ENCODE results near the gene RAB7B. TPM values are rescaled to one million over a fixed set of nuclear protein-coding genes. Genes with fewer than 3 reads are reported as not detected.

The RAB7B gene
- total RNA-seq, 1 donor from 2014 or later: 6.6 TPM

DNA sequence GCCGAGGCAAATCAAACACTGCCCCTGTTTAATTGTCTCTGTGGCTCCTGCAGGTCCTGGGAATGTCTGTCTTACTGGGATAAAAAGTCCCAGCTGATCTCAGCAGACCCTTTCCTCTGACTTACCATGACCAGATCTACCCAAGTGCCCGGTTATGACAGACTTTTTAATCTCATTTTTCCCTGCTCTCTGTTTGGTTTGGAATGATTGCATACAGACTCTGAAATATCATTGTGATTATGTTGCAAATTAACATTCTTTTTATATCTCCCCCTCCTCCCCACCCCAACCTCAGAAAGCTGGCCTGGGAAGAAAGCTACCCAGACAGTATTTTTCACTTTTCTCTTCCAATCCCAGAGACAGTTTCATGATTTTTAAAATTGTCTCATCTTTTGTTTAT, 16.3 kb downstream of the RAB7B start:
- no peaks in the 10 kb centered on the region for H3K36me3 ChIP-seq (ENCODE audit: insufficient read depth, low read length)
- no peaks in the 10 kb centered on the region for H3K4me1 ChIP-seq (ENCODE audit: insufficient read depth, low read length)
- no peak overlapping the region for H3K4me2 ChIP-seq (ENCODE audit: low read length)
- peaks cover 22% of the 10 kb centered on the region for H3K4me1 Mint-ChIP-seq (ENCODE audit: low read depth, unreplicated experiment)
- no peak for FAIRE-seq
- peaks cover 8% of the 10 kb centered on the region for H3K27me3 Mint-ChIP-seq (ENCODE audit: low read depth, unreplicated experiment)
- no peaks in the 10 kb centered on the region for H3K9me3 Mint-ChIP-seq (ENCODE audit: unreplicated experiment)
- no peaks in the 10 kb centered on the region for H3K27me3 ChIP-seq (ENCODE audit: insufficient read depth, low read length)
- no peak overlapping the region for H3K4me3 Mint-ChIP-seq (ENCODE audit: unreplicated experiment)
- TF ChIP-seq EZH2 (IDR thresholded peaks at IDR 0.05; ENCODE audit: insufficient read depth, low read length) (no peak), CTCF (IDR thresholded peaks at IDR 0.05; ENCODE audit: insufficient read depth, low read depth, low read length) (no peak)
- H4K20me1 ChIP-seq (ENCODE audit: insufficient read depth, low read length): peaks cover 5% of the 10 kb centered on the region
- H3K9me3 ChIP-seq (ENCODE audit: insufficient read depth, low read depth, low read length): no peaks in the 10 kb centered on the region
- no peak overlapping the region for H3K27ac ChIP-seq (ENCODE audit: low read depth, low read length)
- peaks cover 19% of the 10 kb centered on the region for H3K36me3 Mint-ChIP-seq (ENCODE audit: low read depth, unreplicated experiment)
- no peak overlapping the region for H3K4me3 ChIP-seq (ENCODE audit: insufficient read depth, low read depth, low read length)
- no peak overlapping the region for H2AFZ ChIP-seq (ENCODE audit: low read depth, low read length)
- H3K79me2 ChIP-seq (ENCODE audit: insufficient read depth, low read length): no peaks in the 10 kb centered on the region
- H3K27ac Mint-ChIP-seq (ENCODE audit: unreplicated experiment): no peak overlapping the region
- no peak overlapping the region for H3K9ac ChIP-seq (ENCODE audit: low read length)
- no peak for DNase-seq (ENCODE audit: low read depth)

- no peak for DNase-seq (ENCODE audit: low read depth)
- no peak overlapping the region for H3K27ac ChIP-seq (ENCODE audit: low read depth, low read length)
- peaks cover 20% of the 10 kb centered on the region for H3K36me3 Mint-ChIP-seq (ENCODE audit: low read depth, unreplicated experiment)
Measured at GRCh38 chr1:205986292-205986691, 16.9 kb downstream of the RAB7B start.

More at GRCh38 chr1:205986292-205986691, 16.9 kb downstream of the RAB7B start:
- peaks cover 5% of the 10 kb centered on the region for H4K20me1 ChIP-seq (ENCODE audit: insufficient read depth, low read length)
- no peak overlapping the region for H3K4me2 ChIP-seq (ENCODE audit: low read length)
- no peaks in the 10 kb centered on the region for H3K36me3 ChIP-seq (ENCODE audit: insufficient read depth, low read length)
- H2AFZ ChIP-seq (ENCODE audit: low read depth, low read length): no peak overlapping the region
- Mint-ChIP-seq H3K4me1 (ENCODE audit: low read depth, unreplicated experiment) (peaks cover 16% of the 10 kb centered on the region), H3K27me3 (ENCODE audit: low read depth, unreplicated experiment) (peaks cover 8% of the 10 kb centered on the region), H3K4me3 (ENCODE audit: unreplicated experiment) (no peak overlapping the region), H3K27ac (ENCODE audit: unreplicated experiment) (no peak overlapping the region), H3K9me3 (ENCODE audit: unreplicated experiment) (no peaks in the 10 kb centered on the region)
- H3K4me1 ChIP-seq (ENCODE audit: insufficient read depth, low read length): no peaks in the 10 kb centered on the region
- H3K79me2 ChIP-seq (ENCODE audit: insufficient read depth, low read length): no peaks in the 10 kb centered on the region
- no peak for FAIRE-seq
- H3K9ac ChIP-seq (ENCODE audit: low read length): no peak overlapping the region
- TF ChIP-seq CTCF (IDR thresholded peaks at IDR 0.05; ENCODE audit: insufficient read depth, low read depth, low read length): no peak
- TF ChIP-seq EZH2 (IDR thresholded peaks at IDR 0.05; ENCODE audit: insufficient read depth, low read length): no peak
- H3K9me3 ChIP-seq (ENCODE audit: insufficient read depth, low read depth, low read length): no peaks in the 10 kb centered on the region
- no peak overlapping the region for H3K4me3 ChIP-seq (ENCODE audit: insufficient read depth, low read depth, low read length)
- no peaks in the 10 kb centered on the region for H3K27me3 ChIP-seq (ENCODE audit: insufficient read depth, low read length)

Data from astrocyte (in vitro differentiated cells and primary cell).